Thoracic aorta (tissue), 2 donors: ENCODE results near the gene UNC13D. TPM values are rescaled to one million over a fixed set of nuclear protein-coding genes. Genes with fewer than 3 reads are reported as not detected.

Source experiments
- ATAC-seq: fragments of 150-250 bp; one replicate; pipeline ENCODE4 v1.8.0; 2017; ENCODE audit warnings: low read depth; ENCODE audit not compliant: insufficient number of reproducible peaks, low FRiP score
- DNase-seq: peaks from one replicate; pipeline ENCODE4 v3.0.0-alpha.2; 2020; ENCODE audit warnings: low spot score
- H3K27ac ChIP-seq, 2 donors: fragments of 200-600 bp; sonication (generic); 1 replicate in 1 of 2; 2 replicates in 1 of 2; pipeline ENCODE4 v1.5.1; 2016; ENCODE audit warnings: mild to moderate bottlenecking in 2 of 2, moderate library complexity in 2 of 2
- H3K27me3 ChIP-seq: fragments of 200-600 bp; sonication (generic); replicated peaks from 2 replicates; pipeline ENCODE4 v1.6.0; 2016; ENCODE audit warnings: mild to moderate bottlenecking; ENCODE audit not compliant: insufficient read depth
- H3K36me3 ChIP-seq: fragments of 200-600 bp; sonication (generic); one replicate; pipeline ENCODE4 v1.5.1; 2016
- H3K4me1 ChIP-seq, 2 donors: fragments of 200-600 bp; sonication (generic); 1 replicate in 1 of 2; 2 replicates in 1 of 2; pipeline versions ENCODE4 v1.5.1 to v1.6.0; 2016; ENCODE audit warnings: low read depth in 2 of 2, mild to moderate bottlenecking in 1 of 2; ENCODE audit not compliant: control insufficient read depth in 1 of 2
- H3K4me3 ChIP-seq: fragments of 200-600 bp; sonication (generic); 2 replicates; pipeline ENCODE4 v1.5.1; 2016; ENCODE audit warnings: mild to moderate bottlenecking
- H3K9me3 ChIP-seq: fragments of 200-600 bp; sonication (generic); 2 replicates; pipeline ENCODE4 v1.5.1; 2016
- total RNA-seq, 2 donors: library from RNA; depleted of rRNA; stranded (reverse); fragments of >200 nt; gene quantifications; one replicate each; pipeline versions ENCODE4 v1.1.0 to v1.2.3, GENCODE V29; 2016
- TF ChIP-seq, protein P1 (sequence below): fragments of 200-600 bp; sonication (generic); IDR thresholded peaks from one replicate; pipeline ENCODE4 v1.5.1; 2019; ENCODE audit warnings: antibody characterized with exemption

Gene UNC13D
- total RNA-seq, 2 donors from 2014 or later, result 13.5 to 36.0 TPM

DNA sequence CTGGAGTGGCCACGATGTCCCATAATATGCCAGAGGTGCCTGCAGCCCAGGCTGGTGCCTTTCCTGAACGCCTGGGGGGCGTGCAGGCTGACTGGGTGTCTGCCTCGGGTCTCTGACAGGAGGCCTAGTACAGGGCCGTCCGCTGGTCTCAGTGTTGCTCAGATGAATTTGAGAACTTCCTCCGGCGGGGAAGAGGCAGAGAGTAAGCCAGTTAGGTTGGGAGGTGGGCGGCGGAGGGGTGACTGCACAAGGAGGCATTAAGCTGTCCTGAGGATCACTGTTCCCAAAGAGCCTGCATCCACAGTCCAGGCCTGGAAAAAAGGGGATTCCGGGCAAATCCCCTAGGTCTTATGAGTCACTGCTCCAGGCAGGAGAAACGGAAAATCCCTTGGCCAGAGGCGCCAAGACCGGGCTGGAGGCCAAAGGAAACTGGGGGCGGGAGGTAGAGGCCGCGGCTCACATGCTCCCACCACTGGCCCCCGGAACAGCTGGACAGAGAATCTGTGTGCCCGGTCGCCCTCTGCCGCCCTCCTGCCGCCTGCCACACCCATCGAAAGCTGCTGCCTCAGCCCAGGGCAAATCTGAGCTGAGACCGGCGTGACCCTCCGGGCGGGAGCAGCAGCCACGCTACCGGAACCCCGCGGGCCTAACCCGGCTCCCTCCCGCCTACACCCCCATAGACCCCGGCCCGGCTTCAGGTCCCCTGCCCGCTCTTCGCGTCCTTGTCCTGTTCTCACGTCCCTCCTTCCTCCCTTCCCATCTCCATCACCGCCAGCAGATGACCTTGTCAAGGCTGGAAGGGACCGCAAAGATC, 32.9 kb upstream of the UNC13D start:
- peak; percentile 93 for DNase-seq
- peak overlapping the region; percentile 99 for H3K27ac ChIP-seq
- TF ChIP-seq, protein P1, sequence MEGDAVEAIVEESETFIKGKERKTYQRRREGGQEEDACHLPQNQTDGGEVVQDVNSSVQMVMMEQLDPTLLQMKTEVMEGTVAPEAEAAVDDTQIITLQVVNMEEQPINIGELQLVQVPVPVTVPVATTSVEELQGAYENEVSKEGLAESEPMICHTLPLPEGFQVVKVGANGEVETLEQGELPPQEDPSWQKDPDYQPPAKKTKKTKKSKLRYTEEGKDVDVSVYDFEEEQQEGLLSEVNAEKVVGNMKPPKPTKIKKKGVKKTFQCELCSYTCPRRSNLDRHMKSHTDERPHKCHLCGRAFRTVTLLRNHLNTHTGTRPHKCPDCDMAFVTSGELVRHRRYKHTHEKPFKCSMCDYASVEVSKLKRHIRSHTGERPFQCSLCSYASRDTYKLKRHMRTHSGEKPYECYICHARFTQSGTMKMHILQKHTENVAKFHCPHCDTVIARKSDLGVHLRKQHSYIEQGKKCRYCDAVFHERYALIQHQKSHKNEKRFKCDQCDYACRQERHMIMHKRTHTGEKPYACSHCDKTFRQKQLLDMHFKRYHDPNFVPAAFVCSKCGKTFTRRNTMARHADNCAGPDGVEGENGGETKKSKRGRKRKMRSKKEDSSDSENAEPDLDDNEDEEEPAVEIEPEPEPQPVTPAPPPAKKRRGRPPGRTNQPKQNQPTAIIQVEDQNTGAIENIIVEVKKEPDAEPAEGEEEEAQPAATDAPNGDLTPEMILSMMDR, result no peak
- no peaks in the 10 kb centered on the region for H3K27me3 ChIP-seq
- no peaks in the 10 kb centered on the region for H3K9me3 ChIP-seq
- H3K4me3 ChIP-seq, result peak overlapping the region; percentile 78
- peak; percentile 73 for ATAC-seq
- peaks cover 44 to 56% of the 10 kb centered on the region in 2 donors for H3K4me1 ChIP-seq
- H3K36me3 ChIP-seq, result peaks cover 7% of the 10 kb centered on the region

DNA sequence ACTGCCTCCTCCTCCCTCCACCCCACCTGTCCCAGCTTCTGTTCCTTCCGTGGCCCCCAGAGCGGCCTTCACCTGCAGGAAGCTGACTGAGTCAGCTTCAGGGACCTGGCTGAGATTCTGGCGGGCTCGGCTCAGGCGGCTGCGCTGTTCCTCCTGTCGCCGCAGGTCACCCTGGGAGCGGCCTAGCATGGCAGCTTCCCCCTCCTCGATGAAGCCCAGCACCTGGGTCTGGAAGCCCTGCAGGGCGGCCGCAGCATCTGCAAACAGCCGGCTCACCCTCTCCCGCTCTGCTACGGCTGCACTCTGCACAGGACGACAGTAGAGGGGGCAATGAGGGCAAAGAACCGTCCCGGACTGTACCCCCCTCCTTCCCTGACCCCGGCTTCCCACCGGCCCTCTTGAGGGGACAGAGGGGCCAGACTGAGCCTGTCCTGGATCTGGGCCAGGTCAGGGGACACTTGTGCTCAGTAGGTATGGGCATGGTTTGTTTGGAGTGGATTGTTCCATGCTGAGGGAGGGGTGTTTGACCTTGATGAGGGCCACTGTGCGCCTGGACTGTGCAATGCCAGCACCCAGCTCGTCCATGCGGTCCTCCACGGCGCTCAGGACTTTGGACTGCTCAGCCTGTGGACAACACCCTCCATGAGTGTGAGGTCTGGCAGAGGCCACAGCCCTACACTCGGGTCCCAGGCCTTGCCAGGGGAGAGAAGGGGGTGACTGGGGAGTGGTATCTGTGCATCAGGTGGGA, 32.2 kb upstream of the UNC13D start:
- TF ChIP-seq, protein P1, result peak; percentile 13
- H3K27me3 ChIP-seq, result no peaks in the 10 kb centered on the region
- H3K27ac ChIP-seq, result peak overlapping the region; percentile 99
- H3K4me3 ChIP-seq, result peak overlapping the region; percentile 78
- H3K36me3 ChIP-seq, result peaks cover 7% of the 10 kb centered on the region
- ATAC-seq, result no peak
- no peak for DNase-seq
- no peaks in the 10 kb centered on the region for H3K9me3 ChIP-seq
- peaks cover 47 to 64% of the 10 kb centered on the region in 2 donors for H3K4me1 ChIP-seq

DNA sequence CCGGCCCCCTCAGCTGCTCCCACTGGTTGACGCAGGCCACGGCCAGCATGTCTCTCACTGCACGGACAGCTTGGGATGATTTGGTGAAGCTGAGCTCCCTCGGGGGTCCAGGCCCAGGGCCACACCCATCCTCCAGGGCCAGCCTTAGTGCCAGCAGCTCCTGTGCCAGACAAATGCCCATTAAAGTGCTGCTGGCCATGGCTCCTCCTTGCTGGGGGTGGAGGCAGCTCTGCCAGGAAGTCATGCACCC, 31.7 kb upstream of the UNC13D start:
- ATAC-seq (no peak), DNase-seq (no peak)
- Histone ChIP-seq H3K9me3 (no peaks in the 10 kb centered on the region), H3K4me3 (peak overlapping the region; percentile 78), H3K36me3 (peaks cover 7% of the 10 kb centered on the region), H3K4me1 (peaks cover 47 to 67% of the 10 kb centered on the region in 2 donors), H3K27me3 (no peaks in the 10 kb centered on the region), H3K27ac (peak overlapping the region; percentile 99)
- TF ChIP-seq, protein P1, result no peak

DNA sequence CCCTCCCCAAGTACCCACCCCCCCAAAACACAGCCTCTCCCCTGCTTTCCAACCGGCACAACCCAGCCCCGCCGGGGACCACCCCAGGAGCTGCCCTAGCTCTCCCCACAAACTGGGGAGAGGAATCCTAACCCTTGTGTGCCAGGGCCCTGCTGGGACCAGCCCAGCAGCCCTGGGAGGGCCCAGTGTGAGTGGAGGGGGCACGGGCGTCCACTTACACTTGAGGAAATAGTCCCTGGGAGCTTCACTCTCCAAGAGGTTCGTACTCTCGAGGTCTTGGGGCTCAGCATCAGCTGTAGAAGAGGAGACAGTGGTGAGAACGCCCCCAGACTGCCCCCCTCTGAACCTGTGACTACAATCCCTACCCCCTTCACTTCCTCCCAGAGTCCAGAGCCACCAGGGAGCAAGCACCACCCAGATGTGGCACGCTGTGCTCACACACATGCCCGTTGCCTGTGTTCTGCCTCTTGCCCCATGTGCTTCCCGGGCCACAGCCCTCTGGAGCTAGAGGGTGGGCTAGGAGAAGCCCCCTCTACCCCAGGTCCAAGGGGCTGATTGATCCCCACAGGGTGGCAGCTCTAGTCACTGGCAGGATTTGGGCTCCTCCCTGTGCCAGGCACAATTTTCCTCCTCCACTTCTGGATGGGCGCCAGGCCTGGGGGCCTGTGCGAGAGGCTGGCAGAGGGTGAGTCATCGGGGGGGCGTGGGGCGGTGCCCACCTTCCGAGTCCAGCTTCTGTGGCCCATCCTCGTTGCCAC, 31.2 kb upstream of the UNC13D start:
- Histone ChIP-seq H3K36me3 (peaks cover 7% of the 10 kb centered on the region), H3K27ac (peak overlapping the region; percentile 99), H3K4me3 (peak overlapping the region; percentile 78), H3K4me1 (peaks cover 49 to 72% of the 10 kb centered on the region in 2 donors), H3K9me3 (no peaks in the 10 kb centered on the region), H3K27me3 (no peaks in the 10 kb centered on the region)
- no peak for DNase-seq
- ATAC-seq, result no peak
- TF ChIP-seq, protein P1, result no peak
